Karpas-422 (cell line): ENCODE results near the gene B3GNT7. TPM values are rescaled to one million over a fixed set of nuclear protein-coding genes. Genes with fewer than 3 reads are reported as not detected.
"Not testable (repeated sequence)": the region's sequence is repeated elsewhere in the genome, so short reads cannot be mapped to it uniquely, and the experiment has no call there.

ENCODE experiments used
- DNase-seq: peaks from one replicate; pipeline ENCODE4 v3.0.0-alpha.2; 2015
- H2AFZ ChIP-seq: fragments of 200-600 bp; sonication (generic); 2 replicates; pipeline ENCODE4 v1.6.1; 2014; ENCODE audit warnings: antibody characterized with exemption, low read length, mixed read lengths
- H3K27ac ChIP-seq: fragments of 200-600 bp; sonication (generic); 2 replicates; pipeline ENCODE4 v1.5.1; 2014; ENCODE audit warnings: mild to moderate bottlenecking, low read length, moderate library complexity
- H3K27me3 ChIP-seq: fragments of 200-600 bp; sonication (generic); 2 replicates; pipeline ENCODE4 v1.6.1; 2014; ENCODE audit warnings: low read length, mixed read lengths
- H3K36me3 ChIP-seq: fragments of 200-600 bp; sonication (generic); 2 replicates; pipeline ENCODE4 v1.6.1; 2014; ENCODE audit warnings: low read length, mixed read lengths; ENCODE audit not compliant: insufficient read depth
- H3K4me1 ChIP-seq: fragments of 200-600 bp; sonication (generic); 2 replicates; pipeline ENCODE4 v1.6.1; 2014; ENCODE audit warnings: mild to moderate bottlenecking, low read length, mixed read lengths
- H3K4me2 ChIP-seq: fragments of 200-600 bp; sonication (generic); 2 replicates; pipeline ENCODE4 v1.6.1; 2014; ENCODE audit warnings: low read length, low read depth, mild to moderate bottlenecking; ENCODE audit not compliant: poor library complexity, severe bottlenecking
- H3K4me3 ChIP-seq: fragments of 200-600 bp; sonication (generic); 2 replicates; pipeline ENCODE4 v1.5.1; 2014; ENCODE audit warnings: mild to moderate bottlenecking, antibody characterized with exemption, low read length, mixed read lengths
- H3K79me2 ChIP-seq: fragments of 200-600 bp; sonication (generic); 2 replicates; pipeline ENCODE4 v1.6.1; 2014; ENCODE audit warnings: mild to moderate bottlenecking, low read length, mixed read lengths
- H3K9ac ChIP-seq: fragments of 200-600 bp; sonication (generic); 2 replicates; pipeline ENCODE4 v1.6.0; 2014; ENCODE audit warnings: low read length
- H3K9me2 ChIP-seq: fragments of 200-600 bp; sonication (generic), shearing (Covaris generic); replicated peaks from 2 replicates; pipeline ENCODE4 v1.6.0; 2014; ENCODE audit warnings: mild to moderate bottlenecking, low read length, moderate library complexity; ENCODE audit not compliant: insufficient read depth
- H3K9me3 ChIP-seq: fragments of 300-700, 200-600 bp; sonication (generic); 2 replicates; pipeline ENCODE4 v1.6.1; 2014; ENCODE audit warnings: low read length, mixed read lengths
- H4K20me1 ChIP-seq: fragments of 200-600 bp; sonication (generic); 2 replicates; pipeline ENCODE4 v1.6.1; 2014; ENCODE audit warnings: mild to moderate bottlenecking, antibody characterized with exemption, low read length, low read depth; ENCODE audit not compliant: insufficient read depth
- total RNA-seq: library from RNA; depleted of rRNA; stranded (reverse); fragments of >200 nt; shearing (Covaris generic); gene quantifications from 2 replicates; pipeline ENCODE4 v1.2.3, GENCODE V29; 2014; ENCODE audit warnings: low replicate concordance; rRNA removed

The B3GNT7 gene, protein sequence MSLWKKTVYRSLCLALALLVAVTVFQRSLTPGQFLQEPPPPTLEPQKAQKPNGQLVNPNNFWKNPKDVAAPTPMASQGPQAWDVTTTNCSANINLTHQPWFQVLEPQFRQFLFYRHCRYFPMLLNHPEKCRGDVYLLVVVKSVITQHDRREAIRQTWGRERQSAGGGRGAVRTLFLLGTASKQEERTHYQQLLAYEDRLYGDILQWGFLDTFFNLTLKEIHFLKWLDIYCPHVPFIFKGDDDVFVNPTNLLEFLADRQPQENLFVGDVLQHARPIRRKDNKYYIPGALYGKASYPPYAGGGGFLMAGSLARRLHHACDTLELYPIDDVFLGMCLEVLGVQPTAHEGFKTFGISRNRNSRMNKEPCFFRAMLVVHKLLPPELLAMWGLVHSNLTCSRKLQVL
- total RNA-seq = 2.8 and 4.7 TPM in 2 replicates

- Histone ChIP-seq H3K4me3 (peak within 1 kb of the TSS; percentile 76), H3K36me3 (no peaks in the 10 kb centered on the region), H3K27ac (peak within 1 kb of the TSS; percentile 91), H3K9me2 (no peaks in the 10 kb centered on the region), H3K9ac (peak within 1 kb of the TSS; percentile 86), H2AFZ (peak within 1 kb of the TSS; percentile 22; the same call in 1 of the 2 replicates), H3K79me2 (no peaks in the 10 kb centered on the region), H3K4me1 (peaks cover 34% of the 10 kb centered on the region), H3K4me2 (peak within 1 kb of the TSS; percentile 95), H4K20me1 (no peaks in the 10 kb centered on the region), H3K9me3 (no peaks in the 10 kb centered on the region), H3K27me3 (no peaks in the 10 kb centered on the region)
- DNase-seq = peak; percentile 74
Observed at GRCh38 chr2:231395188-231396057, at the start of gene B3GNT7. TSS of gene B3GNT7 (plus strand) at chr2:231395710. CDS start at chr2:231395804, 94 bp downstream.

GRCh38 chr2:231347081-231347480 is 48.4 kb upstream of the B3GNT7 start:
- H3K4me2 ChIP-seq = no peak overlapping the region
- H3K79me2 ChIP-seq = no peaks in the 10 kb centered on the region
- H3K4me1 ChIP-seq = no peaks in the 10 kb centered on the region
- H3K27me3 ChIP-seq = no peaks in the 10 kb centered on the region
- H3K36me3 ChIP-seq = no peaks in the 10 kb centered on the region
- H4K20me1 ChIP-seq = no peaks in the 10 kb centered on the region
- H2AFZ ChIP-seq = no peak overlapping the region
- no peak overlapping the region for H3K9ac ChIP-seq
- H3K4me3 ChIP-seq = no peak overlapping the region
- no peaks in the 10 kb centered on the region for H3K9me2 ChIP-seq
- H3K27ac ChIP-seq = no peak overlapping the region
- no peaks in the 10 kb centered on the region for H3K9me3 ChIP-seq
- DNase-seq = no peak

- Histone ChIP-seq H3K9ac (no peak overlapping the region), H3K4me3 (no peak overlapping the region), H3K4me2 (no peak overlapping the region), H3K79me2 (no peaks in the 10 kb centered on the region), H3K27me3 (no peaks in the 10 kb centered on the region), H4K20me1 (no peaks in the 10 kb centered on the region), H3K4me1 (no peaks in the 10 kb centered on the region), H3K9me2 (no peaks in the 10 kb centered on the region), H3K9me3 (no peaks in the 10 kb centered on the region), H3K36me3 (no peaks in the 10 kb centered on the region), H3K27ac (no peak overlapping the region), H2AFZ (no peak overlapping the region)
- DNase-seq = no peak
Observed at GRCh38 chr2:231347638-231348037, 47.9 kb upstream of the B3GNT7 start.

- Histone ChIP-seq H3K27ac (no peak overlapping the region), H3K4me1 (no peaks in the 10 kb centered on the region), H3K36me3 (no peaks in the 10 kb centered on the region), H3K9me2 (no peaks in the 10 kb centered on the region), H3K79me2 (no peaks in the 10 kb centered on the region), H3K9ac (no peak overlapping the region), H3K4me2 (no peak overlapping the region), H3K27me3 (no peaks in the 10 kb centered on the region), H4K20me1 (no peaks in the 10 kb centered on the region), H2AFZ (no peak overlapping the region), H3K4me3 (no peak overlapping the region), H3K9me3 (no peaks in the 10 kb centered on the region)
- no peak for DNase-seq
Observed at GRCh38 chr2:231348173-231348572, 47.3 kb upstream of the B3GNT7 start.

GRCh38 chr2:231348704-231349373 is 46.7 kb upstream of the B3GNT7 start:
- no peaks in the 10 kb centered on the region for H3K36me3 ChIP-seq
- H3K4me1 ChIP-seq = no peaks in the 10 kb centered on the region
- H3K9ac ChIP-seq = no peak overlapping the region
- no peaks in the 10 kb centered on the region for H4K20me1 ChIP-seq
- no peaks in the 10 kb centered on the region for H3K9me2 ChIP-seq
- no peaks in the 10 kb centered on the region for H3K9me3 ChIP-seq
- H3K4me3 ChIP-seq = no peak overlapping the region
- DNase-seq = no peak
- no peak overlapping the region for H2AFZ ChIP-seq
- no peaks in the 10 kb centered on the region for H3K79me2 ChIP-seq
- no peak overlapping the region for H3K4me2 ChIP-seq
- no peak overlapping the region for H3K27ac ChIP-seq
- H3K27me3 ChIP-seq = no peaks in the 10 kb centered on the region

DNA sequence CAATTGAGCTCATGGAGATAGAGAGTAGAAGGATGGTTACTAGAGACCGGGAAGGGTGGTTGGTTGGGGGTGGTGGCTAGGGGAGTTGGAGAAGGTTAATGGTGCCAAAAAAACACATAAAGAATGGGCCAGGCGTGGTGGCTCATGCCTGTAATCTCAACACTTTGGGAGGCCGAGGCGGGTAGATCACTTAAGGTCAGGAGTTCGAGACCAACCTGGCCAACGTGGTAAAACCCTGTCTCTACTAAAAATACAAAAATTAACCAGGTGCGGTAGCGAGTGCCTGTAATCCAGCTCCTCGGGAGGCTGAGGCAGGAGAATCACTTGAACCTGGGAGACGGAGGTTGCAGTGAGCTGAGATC is 46.2 kb upstream of the B3GNT7 start:
- DNase-seq, H3K9me2 ChIP-seq, H3K79me2 ChIP-seq, H3K4me2 ChIP-seq, H3K9me3 ChIP-seq, H4K20me1 ChIP-seq, H3K4me1 ChIP-seq, H3K27me3 ChIP-seq, H3K9ac ChIP-seq, H3K36me3 ChIP-seq, H2AFZ ChIP-seq, H3K4me3 ChIP-seq, H3K27ac ChIP-seq: not testable (repeated sequence)

DNA sequence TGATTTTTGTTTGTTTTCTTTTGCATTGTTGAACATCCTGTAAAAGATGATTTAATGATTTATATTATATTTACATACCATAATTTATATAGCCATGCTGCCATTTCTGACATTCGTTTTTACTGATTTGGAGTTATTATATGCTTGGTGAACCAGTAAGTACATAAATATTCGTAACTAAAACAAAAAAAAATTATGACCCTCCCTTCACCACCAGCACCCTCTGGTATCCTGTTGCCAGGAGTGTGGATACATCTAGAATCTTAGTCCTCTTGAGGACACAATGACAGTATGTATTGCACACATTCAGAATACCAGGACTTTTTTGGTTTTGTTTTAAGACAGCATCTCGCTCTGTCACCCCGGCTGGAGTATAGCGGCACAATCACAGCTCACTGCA is 43.9 kb upstream of the B3GNT7 start:
- H3K4me2 ChIP-seq = no peak overlapping the region
- H3K79me2 ChIP-seq = no peaks in the 10 kb centered on the region
- H3K4me3 ChIP-seq = no peak overlapping the region
- no peaks in the 10 kb centered on the region for H3K4me1 ChIP-seq
- H3K9ac ChIP-seq = no peak overlapping the region
- H3K36me3 ChIP-seq = no peaks in the 10 kb centered on the region
- no peaks in the 10 kb centered on the region for H3K9me2 ChIP-seq
- no peaks in the 10 kb centered on the region for H3K27me3 ChIP-seq
- no peaks in the 10 kb centered on the region for H4K20me1 ChIP-seq
- no peak for DNase-seq
- H3K9me3 ChIP-seq = no peaks in the 10 kb centered on the region
- H2AFZ ChIP-seq = no peak overlapping the region
- no peak overlapping the region for H3K27ac ChIP-seq

DNA sequence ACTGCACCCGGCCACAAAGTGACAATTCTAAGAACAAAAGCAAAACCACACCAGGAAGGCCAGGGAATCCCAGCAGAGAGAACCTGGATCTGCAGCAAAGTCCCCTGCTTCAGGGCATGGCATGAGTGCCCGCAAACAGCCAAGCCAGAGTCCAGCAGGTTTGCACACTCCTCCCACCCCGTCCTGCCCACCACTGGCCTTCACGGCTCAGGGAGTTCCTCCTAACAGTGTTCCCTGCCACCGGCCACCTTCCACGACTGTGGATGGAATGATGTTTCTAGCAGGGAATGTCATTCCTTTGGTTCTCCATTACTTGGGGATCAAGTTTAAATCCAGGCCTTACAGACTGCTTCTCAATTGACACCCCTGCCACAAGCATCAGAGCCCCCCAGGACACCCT is 42.0 kb upstream of the B3GNT7 start:
- H3K4me2 ChIP-seq = no peak overlapping the region
- H3K9ac ChIP-seq = no peak overlapping the region
- no peaks in the 10 kb centered on the region for H3K79me2 ChIP-seq
- H3K36me3 ChIP-seq = no peaks in the 10 kb centered on the region
- no peak overlapping the region for H3K27ac ChIP-seq
- no peaks in the 10 kb centered on the region for H3K4me1 ChIP-seq
- no peaks in the 10 kb centered on the region for H4K20me1 ChIP-seq
- H3K9me2 ChIP-seq = no peaks in the 10 kb centered on the region
- H3K27me3 ChIP-seq = no peaks in the 10 kb centered on the region
- H2AFZ ChIP-seq = no peak overlapping the region
- no peaks in the 10 kb centered on the region for H3K9me3 ChIP-seq
- no peak for DNase-seq
- H3K4me3 ChIP-seq = no peak overlapping the region
